Mesothelial cell of epicardium (in vitro differentiated cells): ENCODE data around the gene CAPN1. TPM values are rescaled to one million over a fixed set of nuclear protein-coding genes. Genes with fewer than 3 reads are reported as not detected.
"Not testable (repeated sequence)": the region's sequence is repeated elsewhere in the genome, so short reads cannot be mapped to it uniquely, and the experiment has no call there.

Experiments used
- DNase-seq, 2 experiments: peaks; one replicate each; pipeline ENCODE4 v3.0.0; 2021; ENCODE audit warnings: low spot score in 2 of 2; ENCODE audit not compliant: unreplicated experiment in 2 of 2
- H3K27ac Mint-ChIP-seq: 2 replicates; pipeline ENCODE4 v1.8.0; 2021; ENCODE audit warnings: mixed read lengths
- H3K27me3 Mint-ChIP-seq: 2 replicates; pipeline ENCODE4 v1.8.0; 2021; ENCODE audit warnings: low read depth, mixed read lengths
- H3K36me3 Mint-ChIP-seq: 2 replicates; pipeline ENCODE4 v1.8.0; 2021; ENCODE audit warnings: mixed read lengths
- H3K4me1 Mint-ChIP-seq: 2 replicates; pipeline ENCODE4 v1.8.0; 2021; ENCODE audit warnings: mixed read lengths
- H3K4me3 Mint-ChIP-seq: 2 replicates; pipeline ENCODE4 v1.8.0; 2021; ENCODE audit warnings: mild to moderate bottlenecking, moderate library complexity, mixed read lengths
- H3K9me3 Mint-ChIP-seq: 2 replicates; pipeline ENCODE4 v1.8.0; 2021; ENCODE audit warnings: mixed read lengths
- total RNA-seq: library from RNA; stranded (reverse); gene quantifications from 3 replicates; pipeline ENCODE4 v1.2.1, GENCODE V29; 2021
- TF ChIP-seq, protein P1 (sequence below): fragments of 200-600 bp; sonication (generic); IDR thresholded peaks from one replicate; pipeline ENCODE4 v1.5.0; 2021; ENCODE audit warnings: antibody characterized with exemption; ENCODE audit not compliant: unreplicated experiment

Gene CAPN1
- total RNA-seq, 1 donor from 2014 or later: 196 TPM

- Mint-ChIP-seq H3K27me3 (no peaks in the 10 kb centered on the region), H3K27ac (no peak overlapping the region), H3K4me1 (no peaks in the 10 kb centered on the region), H3K36me3 (no peaks in the 10 kb centered on the region), H3K9me3 (peaks cover 4% of the 10 kb centered on the region), H3K4me3 (no peak overlapping the region)
- TF ChIP-seq, protein P1, sequence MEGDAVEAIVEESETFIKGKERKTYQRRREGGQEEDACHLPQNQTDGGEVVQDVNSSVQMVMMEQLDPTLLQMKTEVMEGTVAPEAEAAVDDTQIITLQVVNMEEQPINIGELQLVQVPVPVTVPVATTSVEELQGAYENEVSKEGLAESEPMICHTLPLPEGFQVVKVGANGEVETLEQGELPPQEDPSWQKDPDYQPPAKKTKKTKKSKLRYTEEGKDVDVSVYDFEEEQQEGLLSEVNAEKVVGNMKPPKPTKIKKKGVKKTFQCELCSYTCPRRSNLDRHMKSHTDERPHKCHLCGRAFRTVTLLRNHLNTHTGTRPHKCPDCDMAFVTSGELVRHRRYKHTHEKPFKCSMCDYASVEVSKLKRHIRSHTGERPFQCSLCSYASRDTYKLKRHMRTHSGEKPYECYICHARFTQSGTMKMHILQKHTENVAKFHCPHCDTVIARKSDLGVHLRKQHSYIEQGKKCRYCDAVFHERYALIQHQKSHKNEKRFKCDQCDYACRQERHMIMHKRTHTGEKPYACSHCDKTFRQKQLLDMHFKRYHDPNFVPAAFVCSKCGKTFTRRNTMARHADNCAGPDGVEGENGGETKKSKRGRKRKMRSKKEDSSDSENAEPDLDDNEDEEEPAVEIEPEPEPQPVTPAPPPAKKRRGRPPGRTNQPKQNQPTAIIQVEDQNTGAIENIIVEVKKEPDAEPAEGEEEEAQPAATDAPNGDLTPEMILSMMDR: no peak
- no peak for DNase-seq
Measured at GRCh38 chr11:65242389-65242788, 60.7 kb downstream of the CAPN1 start.

DNA sequence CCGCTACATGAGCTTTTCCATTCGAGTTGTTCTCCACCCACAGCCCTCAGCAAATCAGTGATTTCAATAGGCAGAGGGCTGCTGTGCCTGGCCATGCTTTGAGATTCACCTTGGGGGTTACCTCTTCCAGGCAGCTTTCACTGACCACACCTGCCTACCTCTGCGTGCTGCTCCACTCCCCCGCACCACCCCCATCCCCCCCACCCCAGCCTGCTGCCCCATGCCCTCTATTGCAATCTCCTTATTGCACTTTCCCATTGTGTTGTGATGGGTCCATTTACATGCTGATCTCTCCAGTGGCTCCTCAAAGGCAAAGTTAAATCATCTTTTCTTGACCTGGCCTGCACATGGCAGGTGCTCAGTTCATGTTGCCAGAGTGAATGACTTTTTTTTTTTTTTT is 62.1 kb downstream of the CAPN1 start:
- H3K27ac Mint-ChIP-seq: no peak overlapping the region
- no peak for DNase-seq
- TF ChIP-seq, protein P1: no peak
- H3K36me3 Mint-ChIP-seq: no peaks in the 10 kb centered on the region
- H3K4me3 Mint-ChIP-seq: no peak overlapping the region
- H3K9me3 Mint-ChIP-seq: peaks cover 4% of the 10 kb centered on the region
- H3K4me1 Mint-ChIP-seq: no peaks in the 10 kb centered on the region
- H3K27me3 Mint-ChIP-seq: no peaks in the 10 kb centered on the region

DNA sequence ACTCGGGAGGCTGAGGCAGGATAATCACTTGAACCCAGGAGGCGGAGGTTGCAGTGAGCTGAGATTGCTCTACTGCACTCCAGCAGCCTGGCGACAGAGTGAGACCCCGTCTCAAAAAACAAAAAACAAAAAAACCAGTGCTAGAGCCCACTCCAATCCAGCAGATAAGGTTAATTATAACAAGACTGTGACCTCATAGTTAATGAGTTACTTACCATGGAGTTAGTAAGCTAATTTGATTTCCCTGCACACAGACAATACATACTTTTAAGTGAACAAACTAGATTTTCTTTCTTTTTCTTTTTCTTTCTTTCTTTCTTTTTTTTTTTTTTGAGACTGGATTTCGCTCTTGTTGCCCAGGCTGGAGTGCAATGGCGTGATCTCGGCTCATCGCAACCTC is 63.3 kb downstream of the CAPN1 start:
- H3K4me3 Mint-ChIP-seq, H3K4me1 Mint-ChIP-seq, H3K9me3 Mint-ChIP-seq, H3K36me3 Mint-ChIP-seq, H3K27ac Mint-ChIP-seq, DNase-seq, H3K27me3 Mint-ChIP-seq: not testable (repeated sequence)

DNA sequence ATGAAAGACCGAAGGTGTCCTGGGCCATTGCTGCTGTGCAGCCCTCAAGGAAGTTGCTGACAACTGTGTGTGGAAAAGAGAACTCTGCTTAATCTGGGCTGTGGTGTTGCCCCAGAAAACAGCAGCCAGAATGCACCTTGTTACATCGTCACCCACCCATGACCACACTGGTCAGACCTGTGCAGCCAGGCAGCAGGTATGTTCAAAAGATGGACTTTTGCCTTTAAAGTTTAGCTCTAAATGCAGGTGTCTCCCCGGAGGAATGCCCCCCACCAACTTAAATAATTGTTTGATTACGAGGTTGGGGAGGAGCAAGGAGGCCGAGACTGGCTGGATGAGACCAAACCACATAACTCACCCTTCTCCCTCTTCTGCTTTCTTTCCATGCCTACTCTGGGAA is 64.8 kb downstream of the CAPN1 start:
- peaks cover 4% of the 10 kb centered on the region for H3K9me3 Mint-ChIP-seq
- no peak for DNase-seq
- H3K27ac Mint-ChIP-seq: no peak overlapping the region
- H3K36me3 Mint-ChIP-seq: no peaks in the 10 kb centered on the region
- no peaks in the 10 kb centered on the region for H3K27me3 Mint-ChIP-seq
- H3K4me3 Mint-ChIP-seq: no peak overlapping the region
- TF ChIP-seq, protein P1: no peak
- no peaks in the 10 kb centered on the region for H3K4me1 Mint-ChIP-seq

GRCh38 chr11:65248184-65248710 is 66.5 kb downstream of the CAPN1 start:
- not testable (repeated sequence) for H3K4me1 Mint-ChIP-seq, H3K9me3 Mint-ChIP-seq, H3K36me3 Mint-ChIP-seq, H3K27me3 Mint-ChIP-seq, DNase-seq, H3K4me3 Mint-ChIP-seq, H3K27ac Mint-ChIP-seq

GRCh38 chr11:65251476-65251875 is 69.7 kb downstream of the CAPN1 start:
- Mint-ChIP-seq H3K4me1 (no peaks in the 10 kb centered on the region), H3K4me3 (no peak overlapping the region), H3K9me3 (no peaks in the 10 kb centered on the region), H3K36me3 (no peaks in the 10 kb centered on the region), H3K27ac (no peak overlapping the region), H3K27me3 (peaks cover 10% of the 10 kb centered on the region)
- no peak for DNase-seq
- TF ChIP-seq, protein P1: no peak

DNA sequence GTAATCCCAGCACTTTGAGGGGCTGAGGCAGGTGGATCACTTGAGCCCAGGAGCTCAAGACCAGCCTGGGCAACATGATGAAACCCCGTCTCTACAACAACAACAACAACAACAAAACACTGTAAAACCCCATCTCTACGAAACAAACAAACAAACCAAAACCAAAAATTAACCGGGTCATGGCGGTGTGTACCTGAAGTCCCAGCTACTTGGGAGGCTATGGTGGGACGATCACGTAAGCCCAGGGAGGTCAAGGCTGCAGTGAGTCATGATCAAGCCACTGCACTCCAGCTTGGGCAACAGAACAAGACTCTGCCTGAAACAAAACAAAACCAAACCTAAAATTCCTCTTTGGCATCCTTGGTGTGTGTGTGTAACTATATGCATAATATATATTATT is 73.0 kb downstream of the CAPN1 start:
- no peaks in the 10 kb centered on the region for H3K4me1 Mint-ChIP-seq
- peaks cover 10% of the 10 kb centered on the region for H3K27me3 Mint-ChIP-seq
- no peaks in the 10 kb centered on the region for H3K36me3 Mint-ChIP-seq
- no peak overlapping the region for H3K27ac Mint-ChIP-seq
- no peak overlapping the region for H3K4me3 Mint-ChIP-seq
- no peaks in the 10 kb centered on the region for H3K9me3 Mint-ChIP-seq
- no peak for DNase-seq
- TF ChIP-seq, protein P1: no peak
